Liver (tissue), 9 donors: ENCODE measurements around the gene BMPER. TPM values are rescaled to one million over a fixed set of nuclear protein-coding genes. Genes with fewer than 3 reads are reported as not detected.

Experiments used
- DNase-seq: peaks from one replicate; pipeline ENCODE4 v3.0.0-alpha.2; 2017; ENCODE audit warnings: low spot score
- H3K27ac ChIP-seq, 2 donors: one replicate each; pipeline ENCODE4 v1.7.0; 2013; ENCODE audit warnings: inconsistent platforms in 2 of 2, low read length in 2 of 2, control low read depth in 1 of 2, low read depth in 1 of 2, mild to moderate bottlenecking in 1 of 2
- H3K27me3 ChIP-seq, 4 donors: one replicate each; pipeline versions ENCODE4 v1.6.1 to v1.7.0; 2013; ENCODE audit warnings: low read length in 3 of 4, inconsistent platforms in 1 of 4, mild to moderate bottlenecking in 1 of 4, moderate library complexity in 1 of 4; ENCODE audit not compliant: control insufficient read depth in 4 of 4, insufficient read depth in 4 of 4
- H3K36me3 ChIP-seq, 4 donors: one replicate each; pipeline versions ENCODE4 v1.6.1 to v1.7.0; 2013; ENCODE audit warnings: low read length in 3 of 4, mild to moderate bottlenecking in 3 of 4, low read depth in 1 of 4, moderate library complexity in 1 of 4; ENCODE audit not compliant: control insufficient read depth in 4 of 4, insufficient read depth in 3 of 4
- H3K4me1 ChIP-seq, 4 donors: one replicate each; pipeline versions ENCODE4 v1.6.1 to v1.7.0; 2013; ENCODE audit warnings: low read length in 3 of 4, mild to moderate bottlenecking in 3 of 4, moderate library complexity in 1 of 4; ENCODE audit not compliant: control insufficient read depth in 4 of 4, insufficient read depth in 4 of 4
- H3K4me3 ChIP-seq, 3 donors: one replicate each; pipeline versions ENCODE4 v1.6.1 to v1.7.0; 2013; ENCODE audit warnings: low read length in 3 of 3, control low read depth in 1 of 3, low read depth in 1 of 3, mild to moderate bottlenecking in 1 of 3
- H3K9ac ChIP-seq, 2 donors: one replicate each; pipeline ENCODE4 v1.7.0; 2013; ENCODE audit warnings: low read length in 2 of 2, mild to moderate bottlenecking in 2 of 2, moderate library complexity in 2 of 2, control low read depth in 1 of 2, low read depth in 1 of 2
- H3K9me3 ChIP-seq, 4 donors: one replicate each; pipeline versions ENCODE4 v1.6.1 to v1.7.0; 2013; ENCODE audit warnings: low read length in 3 of 4; ENCODE audit not compliant: control insufficient read depth in 4 of 4
- CTCF ChIP-seq: fragments of 150-350 bp; IDR thresholded peaks from 2 replicates; pipeline ENCODE4 v1.5.1; 2017; ENCODE audit warnings: improper control_type of control experiment, low read depth, low read length; ENCODE audit not compliant: missing input control
- EGR1 ChIP-seq, 2 donors: IDR thresholded peaks; 2 replicates each; pipeline ENCODE4 v1.6.1; 2016 to 2018; ENCODE audit warnings: antibody characterized with exemption in 2 of 2, low read depth in 2 of 2
- FOXA1 ChIP-seq: IDR thresholded peaks from 2 replicates; pipeline ENCODE4 v1.6.1; 2016; ENCODE audit warnings: antibody characterized with exemption
- FOXA2 ChIP-seq: IDR thresholded peaks from 2 replicates; pipeline ENCODE4 v1.6.1; 2016; ENCODE audit warnings: antibody characterized with exemption
- GABPA ChIP-seq, 2 donors: IDR thresholded peaks in 1 of 2; conservative IDR thresholded peaks in 1 of 2; 2 replicates each; pipeline ENCODE4 v1.6.1; 2016; ENCODE audit warnings: antibody characterized with exemption in 2 of 2, mild to moderate bottlenecking in 1 of 2, moderate library complexity in 1 of 2
- HNF4A ChIP-seq, 2 donors: conservative IDR thresholded peaks; 2 replicates each; pipeline ENCODE4 v1.6.1; 2016; ENCODE audit warnings: antibody characterized with exemption in 2 of 2, mild to moderate bottlenecking in 2 of 2
- JUND ChIP-seq, 2 donors: IDR thresholded peaks; 2 replicates each; pipeline ENCODE4 v1.6.1; 2016; ENCODE audit warnings: antibody characterized with exemption in 2 of 2
- NR2F2 ChIP-seq: IDR thresholded peaks from 2 replicates; pipeline ENCODE4 v1.6.1; 2016; ENCODE audit warnings: antibody characterized with exemption
- RAD21 ChIP-seq, 2 donors: IDR thresholded peaks; 2 replicates each; pipeline ENCODE4 v1.6.1; 2016; ENCODE audit warnings: antibody characterized with exemption in 2 of 2, mild to moderate bottlenecking in 2 of 2
- REST ChIP-seq: IDR thresholded peaks from 2 replicates; pipeline ENCODE4 v1.6.1; 2016; ENCODE audit warnings: antibody characterized with exemption, mild to moderate bottlenecking
- RXRA ChIP-seq, 2 donors: IDR thresholded peaks; 2 replicates each; pipeline ENCODE4 v1.6.1; 2017 to 2018; ENCODE audit warnings: antibody characterized with exemption in 2 of 2, mild to moderate bottlenecking in 1 of 2
- SP1 ChIP-seq: IDR thresholded peaks from 2 replicates; pipeline ENCODE4 v1.6.1; 2018; ENCODE audit warnings: antibody characterized with exemption, mild to moderate bottlenecking
- TAF1 ChIP-seq: conservative IDR thresholded peaks from 2 replicates; pipeline ENCODE4 v1.6.1; 2016; ENCODE audit warnings: antibody characterized with exemption, mild to moderate bottlenecking
- WGBS: extraction: QIAGEN DNeasy Blood & Tissue Kit; methylation state at CpG from one replicate; pipeline ENCODE4 v1.1.7; 2013; 5-methylcytosine and 5-hydroxymethylcytosine counted together
- polyA plus RNA-seq, 2 donors: library from polyadenylated mRNA; stranded (reverse) in 1 of 2; unstranded in 1 of 2; fragments of 200-250 nt in 1 of 2; fragments of >200 nt in 1 of 2; fragmentation: Nextera tagmentation in 1 of 2; extraction: Ambion mirVana in 1 of 2; gene quantifications; one replicate each; pipeline versions ENCODE4 v1.2.1 to v1.2.3, GENCODE V29; 2013 to 2015
- total RNA-seq, 2 donors: library from RNA; depleted of rRNA; stranded (reverse); fragments of >200 nt; gene quantifications; one replicate each; pipeline ENCODE4 v1.2.3, GENCODE V29; 2014
- TF ChIP-seq, protein P1 (sequence below): IDR thresholded peaks from 2 replicates; pipeline ENCODE4 v1.6.1; 2016; ENCODE audit warnings: antibody characterized with exemption
- TF ChIP-seq, protein P2 (sequence below): IDR thresholded peaks from 2 replicates; pipeline ENCODE4 v1.6.1; 2016; ENCODE audit warnings: antibody characterized with exemption
- donor health status: healthy.
- donor health status: healthy.
- donor health status: healthy.
- donor health status: healthy.
- donor health status: healthy.

The BMPER gene
- total and polyA plus RNA-seq, 4 donors = 4.0 to 8.5 (median 6.2) TPM

- TF ChIP-seq HNF4A (conservative IDR thresholded peaks at IDR 0.05) (no peak), TAF1 (no peak), JUND (IDR thresholded peaks at IDR 0.05) (no peak)
- TF ChIP-seq, protein P1, sequence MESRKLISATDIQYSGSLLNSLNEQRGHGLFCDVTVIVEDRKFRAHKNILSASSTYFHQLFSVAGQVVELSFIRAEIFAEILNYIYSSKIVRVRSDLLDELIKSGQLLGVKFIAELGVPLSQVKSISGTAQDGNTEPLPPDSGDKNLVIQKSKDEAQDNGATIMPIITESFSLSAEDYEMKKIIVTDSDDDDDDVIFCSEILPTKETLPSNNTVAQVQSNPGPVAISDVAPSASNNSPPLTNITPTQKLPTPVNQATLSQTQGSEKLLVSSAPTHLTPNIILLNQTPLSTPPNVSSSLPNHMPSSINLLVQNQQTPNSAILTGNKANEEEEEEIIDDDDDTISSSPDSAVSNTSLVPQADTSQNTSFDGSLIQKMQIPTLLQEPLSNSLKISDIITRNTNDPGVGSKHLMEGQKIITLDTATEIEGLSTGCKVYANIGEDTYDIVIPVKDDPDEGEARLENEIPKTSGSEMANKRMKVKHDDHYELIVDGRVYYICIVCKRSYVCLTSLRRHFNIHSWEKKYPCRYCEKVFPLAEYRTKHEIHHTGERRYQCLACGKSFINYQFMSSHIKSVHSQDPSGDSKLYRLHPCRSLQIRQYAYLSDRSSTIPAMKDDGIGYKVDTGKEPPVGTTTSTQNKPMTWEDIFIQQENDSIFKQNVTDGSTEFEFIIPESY = no peak
Measured at GRCh38 chr7:33910756-33911155, 5.4 kb downstream of the BMPER start (continued).

DNA sequence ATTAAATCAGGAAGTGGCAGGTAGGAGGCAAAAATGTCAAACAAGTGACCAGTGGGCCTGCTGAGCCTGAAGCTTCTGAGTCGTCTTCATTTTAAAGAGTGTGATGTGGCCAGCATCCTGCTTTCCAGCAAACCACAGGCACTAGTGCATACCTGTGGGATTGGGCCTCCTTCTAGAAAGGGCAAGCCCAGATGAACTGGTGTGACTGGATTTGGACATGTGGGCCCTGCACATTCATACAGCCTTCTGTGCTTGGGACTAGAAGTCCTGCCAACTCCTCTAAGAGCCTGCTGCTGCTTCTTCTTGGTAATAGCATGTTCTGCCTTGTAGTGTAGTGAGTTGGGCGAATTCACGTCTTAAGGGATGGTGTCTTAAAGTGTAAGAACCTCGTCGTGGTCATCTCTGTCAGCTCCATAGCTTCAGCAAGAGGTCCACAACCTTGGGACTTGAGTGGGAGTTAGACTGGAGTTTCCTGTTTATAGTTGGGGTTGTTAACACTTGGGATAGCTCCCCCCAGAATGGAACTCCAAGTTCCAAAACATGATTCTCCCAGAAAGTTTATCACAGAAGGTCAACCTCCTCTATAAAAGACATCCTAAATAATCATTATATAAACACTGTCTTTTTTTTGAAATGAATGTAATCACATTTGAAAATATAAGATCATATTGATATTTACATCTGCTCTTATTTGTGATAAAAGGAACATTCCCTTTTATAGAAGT is 11.2 kb downstream of the BMPER start:
- no peaks in the 10 kb centered on the region for H3K27me3 ChIP-seq
- H3K27ac ChIP-seq = peak overlapping the region; percentile 14 to 38
- H3K36me3 ChIP-seq = no peaks in the 10 kb centered on the region
- TF ChIP-seq RAD21 (IDR thresholded peaks at IDR 0.05) (no peak), JUND (IDR thresholded peaks at IDR 0.05) (no peak), CTCF (no peak), TAF1 (no peak), REST (no peak), GABPA (IDR thresholded peaks at IDR 0.05 in 1 of 2, conservative IDR thresholded peaks at IDR 0.05 in 1 of 2) (no peak), FOXA2 (no peak), EGR1 (IDR thresholded peaks at IDR 0.05; ENCODE audit: low read depth in 2 of 2) (no peak), SP1 (peak; percentile 12), FOXA1 (no peak), RXRA (IDR thresholded peaks at IDR 0.05) (peak; percentile 46 to 54), NR2F2 (peak; percentile 76)
- TF ChIP-seq, protein P2, sequence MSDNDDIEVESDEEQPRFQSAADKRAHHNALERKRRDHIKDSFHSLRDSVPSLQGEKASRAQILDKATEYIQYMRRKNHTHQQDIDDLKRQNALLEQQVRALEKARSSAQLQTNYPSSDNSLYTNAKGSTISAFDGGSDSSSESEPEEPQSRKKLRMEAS = no peak
- H3K4me1 ChIP-seq = no peaks in the 10 kb centered on the region
- no peaks in the 10 kb centered on the region for H3K9me3 ChIP-seq
- H3K9ac ChIP-seq = no peak overlapping the region
- no peak overlapping the region for H3K4me3 ChIP-seq
- DNase-seq = no peak
- WGBS = 78% methylated on average over 5 of the region's 5 CpGs
